ENCODE results near the gene PPP1R37. TPM values are rescaled to one million over a fixed set of nuclear protein-coding genes. Genes with fewer than 3 reads are reported as not detected.

The PPP1R37 gene
- polyA plus RNA-seq, 1 experiment, result 16.1 TPM

DNA sequence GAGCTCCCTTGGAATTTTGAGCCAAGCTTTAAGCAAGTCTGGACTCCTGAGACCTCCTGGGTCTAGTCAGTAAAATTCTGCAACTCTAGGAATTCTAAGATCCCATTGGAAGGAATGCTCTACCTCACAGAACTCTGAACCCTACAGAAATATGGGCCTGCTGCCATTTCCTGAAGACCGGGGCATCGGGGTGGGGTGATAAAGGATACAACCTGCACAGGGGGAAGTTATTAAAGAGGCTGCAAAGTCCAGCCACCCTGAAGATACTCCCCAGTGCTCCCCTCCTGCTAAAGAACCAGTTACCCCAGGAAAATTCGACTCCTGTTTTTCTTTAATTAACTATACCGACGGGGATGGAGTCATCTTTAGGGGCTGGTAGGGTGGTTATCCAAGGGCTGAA is 2.4 kb upstream of the PPP1R37 start:
- ChIA-PET POLR2A (no interaction called here), CTCF (interaction anchor here (1.0 to 1.3 kb wide), 2 partner anchors 31 to 34 kb away, joined by 4 read pairs; no protein-coding TSS in a partner anchor)
- Histone ChIP-seq H3K27me3 (ENCODE audit: control insufficient read depth, insufficient read depth, low read length) (no peaks in the 10 kb centered on the region), H3K4me3 (ENCODE audit: low read depth, low read length) (no peak overlapping the region; the same call in 1 of the 2 replicates), H3K36me3 (ENCODE audit: control insufficient read depth, insufficient read depth, low read length) (peaks cover 6% of the 10 kb centered on the region)
- no peak for DNase-seq (ENCODE audit: low read depth)
- TF ChIP-seq, protein P1, sequence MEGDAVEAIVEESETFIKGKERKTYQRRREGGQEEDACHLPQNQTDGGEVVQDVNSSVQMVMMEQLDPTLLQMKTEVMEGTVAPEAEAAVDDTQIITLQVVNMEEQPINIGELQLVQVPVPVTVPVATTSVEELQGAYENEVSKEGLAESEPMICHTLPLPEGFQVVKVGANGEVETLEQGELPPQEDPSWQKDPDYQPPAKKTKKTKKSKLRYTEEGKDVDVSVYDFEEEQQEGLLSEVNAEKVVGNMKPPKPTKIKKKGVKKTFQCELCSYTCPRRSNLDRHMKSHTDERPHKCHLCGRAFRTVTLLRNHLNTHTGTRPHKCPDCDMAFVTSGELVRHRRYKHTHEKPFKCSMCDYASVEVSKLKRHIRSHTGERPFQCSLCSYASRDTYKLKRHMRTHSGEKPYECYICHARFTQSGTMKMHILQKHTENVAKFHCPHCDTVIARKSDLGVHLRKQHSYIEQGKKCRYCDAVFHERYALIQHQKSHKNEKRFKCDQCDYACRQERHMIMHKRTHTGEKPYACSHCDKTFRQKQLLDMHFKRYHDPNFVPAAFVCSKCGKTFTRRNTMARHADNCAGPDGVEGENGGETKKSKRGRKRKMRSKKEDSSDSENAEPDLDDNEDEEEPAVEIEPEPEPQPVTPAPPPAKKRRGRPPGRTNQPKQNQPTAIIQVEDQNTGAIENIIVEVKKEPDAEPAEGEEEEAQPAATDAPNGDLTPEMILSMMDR (IDR thresholded peaks at IDR 0.05; ENCODE audit: insufficient read depth, low read depth, low read length), result no peak

DNA sequence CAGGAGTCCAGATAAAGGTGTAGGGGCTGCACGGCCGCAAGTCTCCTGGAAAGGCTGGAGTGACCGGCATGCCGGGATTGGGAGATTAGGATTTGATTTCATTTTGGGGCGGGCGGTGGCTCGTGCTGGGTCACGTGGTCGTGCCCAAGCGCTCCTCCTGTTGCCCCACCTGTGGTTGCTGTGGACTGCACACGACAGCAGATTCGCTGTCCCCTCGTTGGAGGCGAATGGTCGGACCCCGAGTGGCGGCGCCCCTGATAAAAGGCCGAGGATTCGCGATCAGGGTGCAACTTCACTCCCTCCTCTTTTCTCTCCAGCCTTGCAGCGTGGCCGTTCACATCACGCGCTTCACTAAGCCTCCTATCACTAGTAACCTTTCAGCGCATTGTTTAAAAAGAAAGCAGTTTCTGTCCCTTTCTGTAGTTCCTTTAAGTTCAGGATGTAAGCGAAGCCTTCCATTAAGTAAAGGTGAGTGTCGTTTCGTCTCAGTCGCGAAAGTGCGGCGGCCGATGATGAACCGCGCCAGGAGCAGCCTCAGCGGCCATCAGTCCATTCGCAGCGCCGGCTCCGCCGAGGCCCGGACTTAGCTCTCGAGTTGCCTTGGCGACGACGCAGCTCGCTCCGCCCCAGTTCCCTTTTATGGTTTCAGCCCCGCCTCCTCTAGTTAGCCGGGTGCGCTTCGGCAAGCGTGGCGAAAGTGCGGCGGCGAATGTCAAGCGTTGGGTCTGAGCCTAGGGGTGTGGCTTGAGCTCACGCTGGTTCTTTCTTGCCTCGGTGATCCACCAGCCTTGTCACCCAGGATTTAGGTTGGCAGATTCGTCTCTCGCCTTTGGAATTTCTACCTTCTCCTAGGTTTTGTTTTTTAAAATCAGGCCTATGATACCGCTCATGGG is 1.7 kb upstream of the PPP1R37 start:
- TF ChIP-seq, protein P1 (IDR thresholded peaks at IDR 0.05; ENCODE audit: insufficient read depth, low read depth, low read length), result no peak
- no peaks in the 10 kb centered on the region for H3K27me3 ChIP-seq (ENCODE audit: control insufficient read depth, insufficient read depth, low read length)
- ChIA-PET POLR2A (interaction anchor here (0.5 to 0.8 kb wide), 2 partner anchors 26 to 201 kb away, joined by 4 to 11 read pairs; no protein-coding TSS in a partner anchor), CTCF (interaction anchor here (0.6 to 1.8 kb wide), 7 partner anchors 9 to 1561 kb away, joined by 3 to 5 read pairs (median 3); no protein-coding TSS in a partner anchor)
- peak; percentile 94 for DNase-seq (ENCODE audit: low read depth)
- peaks cover 6% of the 10 kb centered on the region for H3K36me3 ChIP-seq (ENCODE audit: control insufficient read depth, insufficient read depth, low read length)
- H3K4me3 ChIP-seq (ENCODE audit: low read depth, low read length), result peak overlapping the region; percentile 64

DNA sequence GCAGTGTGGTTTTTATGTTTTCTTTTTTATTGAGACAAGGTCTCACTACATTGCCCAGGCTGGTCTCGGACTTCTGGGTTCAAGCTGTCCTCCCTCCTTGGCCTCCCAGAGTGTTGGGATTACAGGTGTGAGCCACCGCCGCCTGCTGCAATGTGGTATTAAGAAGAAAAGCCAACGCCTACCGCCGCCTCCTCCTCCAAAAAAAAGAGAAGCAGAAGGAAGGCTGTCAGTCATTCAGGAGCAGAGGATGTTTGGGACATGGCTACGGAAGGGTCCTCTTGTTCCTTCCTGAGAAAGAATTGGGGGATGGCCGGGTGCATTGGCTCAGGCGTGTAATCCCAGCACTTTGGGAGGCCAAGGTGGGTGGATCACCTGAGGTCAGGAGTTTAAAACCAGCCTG is 1.2 kb downstream of the PPP1R37 start:
- DNase-seq (ENCODE audit: low read depth), result no peak
- POLR2A ChIA-PET, result no interaction called here
- no peaks in the 10 kb centered on the region for H3K27me3 ChIP-seq (ENCODE audit: control insufficient read depth, insufficient read depth, low read length)
- H3K36me3 ChIP-seq (ENCODE audit: control insufficient read depth, insufficient read depth, low read length), result peaks cover 3% of the 10 kb centered on the region
- TF ChIP-seq, protein P1 (IDR thresholded peaks at IDR 0.05; ENCODE audit: insufficient read depth, low read depth, low read length), result no peak
- H3K4me3 ChIP-seq (ENCODE audit: low read depth, low read length), result peak overlapping the region; percentile 64
- CTCF ChIA-PET, result no interaction called here

DNA sequence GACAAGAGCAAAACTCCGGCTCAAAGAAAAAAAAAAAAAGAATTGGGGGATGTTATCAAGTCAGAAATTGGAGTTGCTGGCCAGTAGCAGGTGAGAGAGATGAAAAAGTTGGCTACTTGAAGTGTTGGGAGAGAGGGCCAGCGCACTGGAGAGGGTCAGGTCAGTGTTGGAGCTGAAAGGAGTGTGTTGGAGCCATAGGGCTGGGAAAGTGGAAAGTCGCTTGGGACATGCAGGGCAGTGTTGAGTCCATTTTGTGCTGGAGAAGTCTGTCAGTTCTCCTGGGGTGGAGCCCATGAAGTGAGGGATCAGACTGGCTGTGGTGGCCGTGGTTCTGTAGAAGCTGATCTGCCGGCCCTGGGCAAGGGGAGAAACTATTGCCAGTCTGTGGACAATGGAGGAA is 1.7 kb downstream of the PPP1R37 start:
- Histone ChIP-seq H3K4me3 (ENCODE audit: low read depth, low read length) (no peak overlapping the region), H3K27me3 (ENCODE audit: control insufficient read depth, insufficient read depth, low read length) (no peaks in the 10 kb centered on the region), H3K36me3 (ENCODE audit: control insufficient read depth, insufficient read depth, low read length) (peaks cover 3% of the 10 kb centered on the region)
- POLR2A ChIA-PET, result no interaction called here
- TF ChIP-seq, protein P1 (IDR thresholded peaks at IDR 0.05; ENCODE audit: insufficient read depth, low read depth, low read length), result no peak
- CTCF ChIA-PET, result no interaction called here
- no peak for DNase-seq (ENCODE audit: low read depth)

DNA sequence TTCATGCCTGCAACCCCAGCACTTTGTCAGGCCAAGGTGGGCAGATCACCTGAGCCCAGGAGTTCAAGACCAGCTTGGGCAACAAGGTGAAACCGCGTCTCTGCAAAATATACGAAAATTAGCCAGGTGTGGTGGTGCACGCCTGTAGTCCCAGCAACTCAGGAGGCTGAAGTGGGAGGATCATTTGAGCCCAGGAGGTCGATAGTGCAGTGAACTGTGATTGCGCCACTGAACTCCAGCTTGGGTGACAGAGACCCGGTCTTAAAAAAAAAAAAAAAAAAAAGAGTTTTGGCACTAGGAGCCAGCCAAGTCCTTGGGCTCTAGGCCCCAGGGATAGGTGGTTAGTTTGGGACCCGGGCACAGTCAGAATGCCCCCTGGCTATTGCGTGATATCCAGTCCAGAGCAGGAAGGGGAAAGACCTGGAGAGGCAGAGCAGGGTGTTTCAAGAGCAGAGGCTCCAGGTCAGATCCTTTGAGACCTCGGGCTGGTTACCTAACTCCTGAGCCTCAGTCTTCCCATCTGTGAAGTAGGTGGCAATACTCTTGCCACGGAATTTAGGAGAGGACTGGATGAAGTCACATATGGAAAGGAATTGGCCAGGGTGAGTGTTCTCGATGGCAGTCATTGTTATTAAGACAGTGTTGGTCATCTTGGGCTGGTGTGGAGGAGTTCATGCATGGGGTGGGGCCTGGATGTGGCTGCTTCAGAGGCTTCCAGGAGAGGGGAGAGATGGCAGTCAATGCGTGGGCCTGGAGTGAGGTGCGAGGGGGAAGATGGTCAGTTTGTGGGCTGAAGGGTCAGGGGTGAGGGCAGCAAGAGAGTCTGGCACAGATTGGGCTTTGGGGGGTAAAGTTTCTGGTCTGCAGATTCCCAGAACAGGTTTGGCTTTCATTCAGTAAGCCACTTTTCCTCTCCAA is 2.8 kb downstream of the PPP1R37 start:
- Histone ChIP-seq H3K4me3 (ENCODE audit: low read depth, low read length) (no peak overlapping the region), H3K36me3 (ENCODE audit: control insufficient read depth, insufficient read depth, low read length) (no peaks in the 10 kb centered on the region), H3K27me3 (ENCODE audit: control insufficient read depth, insufficient read depth, low read length) (no peaks in the 10 kb centered on the region)
- DNase-seq (ENCODE audit: low read depth), result no peak
- TF ChIP-seq, protein P1 (IDR thresholded peaks at IDR 0.05; ENCODE audit: insufficient read depth, low read depth, low read length), result no peak
- ChIA-PET CTCF (no interaction called here), POLR2A (no interaction called here)

All from BJ (cell line).